ENCODE measurements around the gene CLHC1.

The CLHC1 gene

GRCh38 chr2:55168221-55169154 is 63.6 kb downstream of the CLHC1 start:
- peak; percentile 33 for DNase-seq

DNA sequence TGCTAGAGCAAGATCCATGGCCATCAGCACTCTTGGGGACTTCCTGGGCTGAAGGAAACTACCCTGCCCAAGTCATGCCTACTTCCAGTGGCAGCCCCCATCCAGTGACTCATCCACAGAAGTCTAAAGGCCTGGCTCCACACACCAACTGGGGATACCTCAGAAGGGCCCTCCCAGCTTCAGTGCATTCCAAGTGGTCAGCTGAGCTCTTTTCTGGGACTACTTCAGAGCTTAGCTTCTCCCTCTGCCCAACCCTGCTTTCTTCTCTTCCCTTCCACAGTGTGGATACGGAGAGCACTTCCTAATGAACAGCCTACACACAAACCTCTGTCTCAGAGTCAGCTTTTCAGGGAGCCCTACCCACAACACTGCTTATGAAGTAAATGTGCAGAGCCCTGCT is 66.5 kb downstream of the CLHC1 start:
- no peak for DNase-seq

GRCh38 chr2:55164534-55165480 is 67.3 kb downstream of the CLHC1 start:
- no peak for DNase-seq

- DNase-seq = no peak
Observed at GRCh38 chr2:55163941-55164390, 68.1 kb downstream of the CLHC1 start.

DNA sequence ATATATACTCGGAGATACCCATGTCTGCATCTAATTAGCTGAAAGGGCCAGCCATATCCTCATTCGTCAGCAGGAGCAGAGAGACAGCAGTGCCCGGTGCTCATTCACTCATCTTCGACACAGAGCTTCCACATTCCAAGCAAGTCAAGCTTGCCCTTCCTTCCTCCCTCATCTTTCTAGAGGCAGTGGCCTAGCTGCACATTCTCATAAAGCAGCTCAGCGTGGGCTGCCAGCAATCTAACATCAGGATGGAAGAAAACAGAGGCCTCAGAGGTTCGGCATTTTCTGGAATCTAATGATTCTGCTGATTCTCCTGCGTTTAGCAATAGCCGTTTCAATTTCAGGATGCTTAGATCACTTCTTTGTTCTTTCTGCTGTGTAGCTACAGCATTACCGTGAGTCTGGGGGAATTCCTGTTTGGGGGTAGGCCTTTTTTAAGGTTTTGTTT is 68.8 kb downstream of the CLHC1 start:
- no peak for DNase-seq

GRCh38 chr2:55162284-55163006 is 69.6 kb downstream of the CLHC1 start:
- DNase-seq = no peak

DNA sequence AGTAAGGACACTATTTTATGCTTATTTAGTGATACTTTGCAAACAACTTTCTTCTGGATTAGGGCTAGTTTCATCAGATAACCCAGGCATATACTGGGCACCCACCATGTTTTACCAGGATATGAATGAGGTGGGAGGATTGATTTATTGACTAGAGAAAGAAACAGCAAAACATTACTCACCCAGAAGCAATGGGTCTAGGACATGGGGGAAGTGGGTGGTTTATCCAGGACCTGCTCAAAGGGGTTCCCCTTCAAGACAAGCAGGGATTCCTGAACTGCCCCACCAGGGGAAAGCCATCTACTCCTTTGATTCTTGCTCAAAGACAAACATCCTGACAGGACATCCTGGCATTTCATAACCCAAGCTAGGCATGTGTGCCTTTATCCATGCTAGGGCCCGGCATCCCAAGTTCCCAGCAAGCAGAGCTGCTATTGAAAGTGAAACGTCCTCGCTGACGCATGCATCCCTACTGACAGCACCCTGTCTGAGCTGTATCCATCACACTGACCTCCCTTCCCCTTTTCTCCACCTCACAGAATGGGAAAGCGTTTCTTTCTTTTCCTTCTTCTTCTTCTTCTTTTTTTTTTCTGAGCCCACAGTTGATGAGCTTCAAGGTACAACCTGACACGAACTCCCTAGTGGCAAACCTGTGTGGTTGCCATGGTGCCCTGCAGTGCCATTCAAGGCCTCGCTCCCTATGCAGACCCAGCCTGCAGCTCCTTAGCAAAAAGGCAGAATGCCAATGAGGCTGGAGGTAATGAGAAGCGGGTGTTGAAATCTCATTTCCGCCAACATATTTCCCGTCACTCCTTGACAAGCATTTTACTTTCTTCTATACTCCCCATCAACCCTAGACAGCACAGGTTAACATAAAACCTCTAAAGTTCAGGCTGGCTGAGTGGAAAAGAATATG is 70.5 kb downstream of the CLHC1 start:
- no peak for DNase-seq

DNA sequence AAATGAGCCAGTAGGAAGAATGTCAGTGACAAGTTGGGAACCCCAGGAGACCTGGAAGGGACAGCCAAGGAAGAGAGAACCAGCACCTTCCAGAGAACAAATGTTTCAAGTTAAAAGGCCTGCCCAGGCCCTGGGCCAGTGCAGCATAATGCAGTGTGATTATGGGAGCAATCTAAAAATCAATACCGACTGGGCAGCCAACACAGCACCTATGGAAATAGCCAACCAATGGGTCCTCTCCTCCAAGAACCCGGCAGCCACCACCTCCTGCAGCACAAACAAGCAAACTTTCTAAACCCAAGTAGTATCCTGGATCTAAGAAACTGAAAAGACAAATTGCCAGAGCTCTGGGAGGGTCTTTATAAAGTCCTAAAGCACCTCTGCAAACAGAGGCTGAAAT is 71.7 kb downstream of the CLHC1 start:
- no peak for DNase-seq

DNA sequence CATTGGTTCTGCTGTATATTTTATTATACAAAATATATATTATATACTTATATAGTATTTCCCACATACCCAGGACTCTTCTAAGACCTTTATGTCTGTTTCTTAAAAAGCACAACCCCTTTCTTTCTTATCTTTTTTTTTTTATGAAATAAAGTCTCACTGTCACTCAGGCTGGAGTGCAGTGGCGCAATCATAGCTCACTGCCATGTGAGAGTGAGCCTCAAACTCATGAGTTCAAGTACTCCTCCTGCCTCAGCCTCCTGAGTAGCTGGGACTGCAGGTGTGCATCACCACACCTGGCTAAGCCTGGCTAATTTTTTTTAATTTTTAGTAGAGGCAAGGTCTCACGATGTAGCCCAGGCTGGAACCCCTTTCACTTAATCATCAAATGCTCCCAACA is 72.3 kb downstream of the CLHC1 start:
- DNase-seq = no peak

DNA sequence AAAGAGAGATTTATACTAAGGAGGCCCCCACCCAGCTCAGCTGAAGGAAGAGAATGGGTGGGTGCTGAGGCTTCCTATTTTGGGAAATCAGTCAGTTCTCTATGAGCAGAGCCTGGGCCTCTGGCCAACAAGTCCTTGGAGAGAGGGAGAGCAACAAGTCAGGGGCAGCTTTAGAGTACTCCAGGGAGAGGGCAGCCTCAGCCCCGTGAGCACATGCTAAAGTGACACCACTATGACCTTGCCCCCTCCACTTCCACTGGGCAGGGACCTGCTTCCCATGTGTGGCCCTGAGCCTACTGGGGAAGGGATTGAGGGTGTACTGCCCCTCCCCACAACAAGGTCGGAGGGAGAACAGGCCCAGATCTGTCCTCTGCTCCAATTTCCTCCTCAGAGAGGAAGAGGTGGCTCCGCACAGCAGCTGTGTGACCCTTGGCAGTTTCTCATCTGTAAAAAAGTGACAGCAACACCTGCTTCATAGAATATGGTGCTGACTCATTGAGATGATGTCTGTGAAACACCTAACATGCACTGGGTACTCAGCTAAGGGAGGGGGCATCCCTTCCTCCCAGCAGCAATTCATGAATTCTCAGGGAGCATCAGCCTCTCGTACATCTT is 72.9 kb downstream of the CLHC1 start:
- DNase-seq = no peak

DNA sequence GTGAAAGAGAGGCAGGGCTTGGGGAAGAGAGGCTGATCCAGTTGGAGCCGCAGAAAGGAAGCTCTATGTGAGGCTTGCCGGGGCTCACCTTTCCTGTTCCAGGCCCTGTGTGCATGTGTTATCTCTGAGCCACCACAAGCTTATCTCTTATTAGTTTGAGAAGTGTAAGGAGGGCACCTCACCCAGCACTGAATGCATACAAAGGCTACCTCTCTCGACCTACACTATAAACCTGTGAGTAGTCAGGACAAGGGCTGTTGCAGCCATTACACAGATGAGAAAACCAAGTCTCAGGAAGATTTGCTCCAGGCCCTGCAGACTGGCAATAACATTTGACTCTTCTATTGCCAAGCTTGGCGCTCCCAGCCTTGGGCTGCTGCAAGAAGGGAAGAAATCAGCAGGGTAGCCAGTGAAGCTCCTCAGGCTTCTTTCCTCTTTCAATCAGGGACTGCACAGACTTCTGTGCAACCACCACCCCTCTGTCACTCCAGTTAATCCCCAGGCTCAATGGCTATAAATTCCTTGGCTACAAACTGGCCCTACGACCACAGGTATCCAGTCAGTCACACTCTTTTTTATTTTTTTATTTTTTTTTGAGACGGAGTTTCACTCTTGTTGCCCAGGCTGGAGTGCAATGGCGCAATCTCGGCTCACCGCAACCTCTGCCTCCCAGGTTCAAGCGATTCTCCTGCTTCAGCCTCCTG is 73.8 kb downstream of the CLHC1 start:
- DNase-seq = no peak

DNA sequence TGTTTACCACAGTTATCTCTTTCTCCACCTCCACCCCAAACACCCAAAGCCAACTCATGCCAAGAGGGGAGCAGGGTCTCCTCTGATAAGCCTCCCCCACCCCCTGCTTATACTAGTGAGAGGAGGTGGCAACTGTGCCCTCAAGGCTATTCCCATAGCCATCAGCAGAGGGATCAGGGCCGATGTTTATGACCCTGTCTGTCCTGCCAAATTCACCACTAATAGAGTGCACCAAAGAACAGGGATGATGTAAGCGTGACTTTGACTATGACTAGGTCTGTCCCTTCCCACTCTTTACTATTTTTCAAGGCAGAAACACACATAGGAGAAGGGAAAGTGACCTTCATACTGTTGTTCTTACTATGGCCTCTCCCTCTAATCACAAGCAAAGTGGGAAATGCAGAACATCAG is 74.6 kb downstream of the CLHC1 start:
- DNase-seq = no peak

DNA sequence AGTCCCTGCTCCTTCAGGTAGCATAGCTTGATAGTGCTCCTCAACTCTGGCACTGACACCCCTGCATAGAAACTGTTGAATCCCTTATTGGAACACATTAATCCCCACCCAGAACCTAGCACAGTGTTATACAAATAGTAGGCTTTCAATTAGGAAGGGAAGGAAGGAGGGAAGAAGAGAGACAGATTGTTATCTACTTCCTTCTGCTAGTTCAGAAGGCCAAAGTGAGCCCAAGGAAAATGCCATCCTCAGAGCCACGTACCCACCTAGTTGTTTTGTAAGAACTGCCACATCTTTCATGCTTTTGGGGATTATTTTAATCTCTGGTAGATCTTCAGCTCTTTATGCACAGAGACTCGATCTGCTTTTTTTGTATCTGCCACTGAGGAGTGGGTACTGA is 75.1 kb downstream of the CLHC1 start:
- no peak for DNase-seq

GRCh38 chr2:55156326-55156725 is 75.8 kb downstream of the CLHC1 start:
- no peak for DNase-seq

DNA sequence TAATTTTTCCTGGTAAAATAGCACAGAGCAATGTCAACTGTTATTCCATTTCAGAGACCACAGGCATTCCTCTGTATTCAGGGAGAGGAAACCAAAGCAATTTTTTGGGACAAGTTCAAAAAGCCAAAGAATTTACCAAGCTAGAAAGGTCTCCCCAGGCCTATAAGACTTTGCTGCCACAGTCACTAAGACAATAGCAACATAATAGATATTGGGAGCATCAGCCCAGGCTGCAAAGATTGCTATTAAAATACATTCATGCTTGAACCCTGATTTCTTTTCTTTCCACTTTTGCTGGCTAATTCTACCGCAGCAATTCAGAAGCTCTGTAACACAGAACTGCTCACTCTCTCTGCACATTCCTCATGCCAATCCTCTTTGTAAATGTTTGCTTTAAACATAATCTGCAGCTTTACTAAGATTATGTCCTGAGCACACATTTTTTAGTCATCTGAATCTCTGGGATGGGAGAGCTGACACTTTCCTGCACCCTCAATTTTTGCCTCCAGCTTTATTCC is 76.3 kb downstream of the CLHC1 start:
- DNase-seq = no peak

DNA sequence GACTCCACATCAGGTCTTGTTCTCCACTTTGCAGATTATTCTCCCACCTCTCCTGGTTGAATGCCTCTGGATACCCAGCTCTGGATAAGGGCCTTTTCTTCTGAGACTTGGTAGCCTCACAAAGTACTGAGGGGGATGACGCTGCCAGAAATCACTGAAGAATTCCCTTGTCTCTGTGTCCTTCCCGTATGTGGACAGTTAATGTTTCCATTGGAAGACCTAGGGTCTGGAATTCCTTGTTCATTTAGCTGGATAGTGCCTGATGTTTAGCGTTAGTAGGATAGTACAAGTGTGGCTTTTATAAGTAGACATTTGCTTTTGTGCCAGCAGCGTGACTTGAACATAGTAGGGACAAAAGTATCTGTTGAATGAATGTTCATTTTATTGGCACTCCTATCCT is 76.9 kb downstream of the CLHC1 start:
- no peak for DNase-seq

DNA sequence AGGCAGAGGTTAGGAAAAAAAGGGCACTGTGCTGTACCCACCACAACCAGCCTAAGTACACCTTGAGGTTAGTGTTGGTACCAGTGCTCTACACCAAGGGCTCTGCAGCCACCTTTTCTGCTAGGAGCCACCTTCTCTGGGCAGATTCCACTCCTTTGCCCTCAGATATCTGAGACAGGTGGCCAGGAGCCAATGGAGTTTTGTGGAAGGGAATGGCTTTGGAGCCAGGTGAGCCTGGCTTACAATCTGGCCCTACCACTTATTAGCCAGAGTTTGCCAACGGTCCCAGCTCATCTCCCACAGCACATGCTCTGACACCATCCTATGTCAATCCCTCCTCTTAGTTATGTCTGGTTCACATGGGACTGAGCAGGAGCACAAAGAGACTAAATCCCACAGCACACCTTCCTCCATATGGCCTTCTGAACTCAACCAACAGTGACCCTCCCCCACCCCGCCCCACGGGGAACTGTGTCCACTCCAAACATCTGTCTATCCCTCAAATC is 77.5 kb downstream of the CLHC1 start:
- DNase-seq = no peak

DNA sequence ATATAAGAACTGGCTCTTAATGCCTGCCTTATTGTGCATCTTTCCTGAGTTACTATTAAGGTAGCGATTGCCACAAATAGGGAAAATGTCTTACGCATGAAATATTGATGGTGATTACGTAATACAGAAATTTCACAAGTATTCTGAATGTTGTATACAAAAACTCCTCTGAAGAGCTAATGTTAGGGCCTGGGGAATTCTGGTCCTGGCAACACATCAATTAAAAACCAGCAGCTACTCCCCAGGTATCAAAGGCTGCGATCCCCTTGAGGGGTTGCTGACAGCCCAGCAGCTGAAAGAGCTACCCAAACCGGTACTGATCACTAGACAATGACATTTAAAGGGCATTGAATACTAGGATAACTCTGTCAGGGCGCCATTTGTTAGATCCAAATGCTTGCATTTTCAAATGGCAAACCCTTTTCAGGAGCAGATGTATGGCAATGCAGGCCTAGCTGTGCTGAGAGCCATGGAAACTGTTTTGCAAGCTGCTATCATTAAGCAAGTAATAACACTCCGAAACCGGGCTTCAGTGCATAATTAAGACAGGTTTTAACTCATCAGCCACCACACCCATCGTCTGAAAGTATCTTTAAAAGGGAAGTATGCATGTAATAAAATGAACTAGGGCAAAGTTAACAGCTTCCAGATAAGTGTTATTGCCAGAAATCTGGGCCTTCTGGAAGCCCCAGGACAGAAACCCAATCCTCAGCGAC is 78.4 kb downstream of the CLHC1 start:
- DNase-seq = no peak

Data from CD4-positive, alpha-beta T cell treated with Interleukin-15 for 1 hour (primary cell).